ENCODE data around the gene MSH4.
A peak's percentile ranks its signal among the peaks of the same experiment; 100 is the strongest.

- TF ChIP-seq CTCF (IDR thresholded peaks at IDR 0.05) (no peak), POLR2A (IDR thresholded peaks at IDR 0.05) (peak in 1 of 2 donors; percentile 38)
These were observed 10.5 kb upstream of the MSH4 start, which contains the start of gene RABGGTB for GRCh38 chr1:75785983-75786853.
